GM10266 (cell line): ENCODE results near the gene NAT16.
A peak's percentile ranks its signal among the peaks of the same experiment; 100 is the strongest.
"Not testable (repeated sequence)": the region's sequence is repeated elsewhere in the genome, so short reads cannot be mapped to it uniquely, and the experiment has no call there.

Experiments used
- DNase-seq: peaks from one replicate; pipeline ENCODE4 v3.0.0; 2012; ENCODE audit errors: extremely low spot score
- TF ChIP-seq, protein P1 (sequence below): IDR thresholded peaks from 2 replicates; pipeline ENCODE4 v1.5.1; 2012; ENCODE audit warnings: mild to moderate bottlenecking, low read depth; ENCODE audit not compliant: control insufficient read depth, insufficient read depth; ENCODE audit errors: missing control alignments

The NAT16 gene

GRCh38 chr7:101138213-101138870, 41.8 kb downstream of the NAT16 start:
- DNase-seq, result peak; percentile 73
- TF ChIP-seq, protein P1, sequence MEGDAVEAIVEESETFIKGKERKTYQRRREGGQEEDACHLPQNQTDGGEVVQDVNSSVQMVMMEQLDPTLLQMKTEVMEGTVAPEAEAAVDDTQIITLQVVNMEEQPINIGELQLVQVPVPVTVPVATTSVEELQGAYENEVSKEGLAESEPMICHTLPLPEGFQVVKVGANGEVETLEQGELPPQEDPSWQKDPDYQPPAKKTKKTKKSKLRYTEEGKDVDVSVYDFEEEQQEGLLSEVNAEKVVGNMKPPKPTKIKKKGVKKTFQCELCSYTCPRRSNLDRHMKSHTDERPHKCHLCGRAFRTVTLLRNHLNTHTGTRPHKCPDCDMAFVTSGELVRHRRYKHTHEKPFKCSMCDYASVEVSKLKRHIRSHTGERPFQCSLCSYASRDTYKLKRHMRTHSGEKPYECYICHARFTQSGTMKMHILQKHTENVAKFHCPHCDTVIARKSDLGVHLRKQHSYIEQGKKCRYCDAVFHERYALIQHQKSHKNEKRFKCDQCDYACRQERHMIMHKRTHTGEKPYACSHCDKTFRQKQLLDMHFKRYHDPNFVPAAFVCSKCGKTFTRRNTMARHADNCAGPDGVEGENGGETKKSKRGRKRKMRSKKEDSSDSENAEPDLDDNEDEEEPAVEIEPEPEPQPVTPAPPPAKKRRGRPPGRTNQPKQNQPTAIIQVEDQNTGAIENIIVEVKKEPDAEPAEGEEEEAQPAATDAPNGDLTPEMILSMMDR, result peak; percentile 51

DNA sequence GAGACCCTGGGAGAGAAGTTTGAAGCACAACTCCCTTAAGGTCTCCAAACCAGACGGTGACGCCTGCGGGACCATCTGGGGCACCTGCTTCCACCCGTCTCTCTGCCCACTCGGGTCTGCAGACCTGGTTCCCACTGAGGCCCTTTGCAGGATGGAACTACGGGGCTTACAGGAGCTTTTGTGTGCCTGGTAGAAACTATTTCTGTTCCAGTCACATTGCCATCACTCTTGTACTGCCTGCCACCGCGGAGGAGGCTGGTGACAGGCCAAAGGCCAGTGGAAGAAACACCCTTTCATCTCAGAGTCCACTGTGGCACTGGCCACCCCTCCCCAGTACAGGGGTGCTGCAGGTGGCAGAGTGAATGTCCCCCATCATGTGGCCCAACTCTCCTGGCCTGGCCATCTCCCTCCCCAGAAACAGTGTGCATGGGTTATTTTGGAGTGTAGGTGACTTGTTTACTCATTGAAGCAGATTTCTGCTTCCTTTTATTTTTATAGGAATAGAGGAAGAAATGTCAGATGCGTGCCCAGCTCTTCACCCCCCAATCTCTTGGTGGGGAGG, 42.4 kb downstream of the NAT16 start:
- no peak for DNase-seq
- TF ChIP-seq, protein P1, result no peak

- DNase-seq, result no peak
- TF ChIP-seq, protein P1, result no peak
Measured at GRCh38 chr7:101134399-101134980, 45.6 kb downstream of the NAT16 start.

DNA sequence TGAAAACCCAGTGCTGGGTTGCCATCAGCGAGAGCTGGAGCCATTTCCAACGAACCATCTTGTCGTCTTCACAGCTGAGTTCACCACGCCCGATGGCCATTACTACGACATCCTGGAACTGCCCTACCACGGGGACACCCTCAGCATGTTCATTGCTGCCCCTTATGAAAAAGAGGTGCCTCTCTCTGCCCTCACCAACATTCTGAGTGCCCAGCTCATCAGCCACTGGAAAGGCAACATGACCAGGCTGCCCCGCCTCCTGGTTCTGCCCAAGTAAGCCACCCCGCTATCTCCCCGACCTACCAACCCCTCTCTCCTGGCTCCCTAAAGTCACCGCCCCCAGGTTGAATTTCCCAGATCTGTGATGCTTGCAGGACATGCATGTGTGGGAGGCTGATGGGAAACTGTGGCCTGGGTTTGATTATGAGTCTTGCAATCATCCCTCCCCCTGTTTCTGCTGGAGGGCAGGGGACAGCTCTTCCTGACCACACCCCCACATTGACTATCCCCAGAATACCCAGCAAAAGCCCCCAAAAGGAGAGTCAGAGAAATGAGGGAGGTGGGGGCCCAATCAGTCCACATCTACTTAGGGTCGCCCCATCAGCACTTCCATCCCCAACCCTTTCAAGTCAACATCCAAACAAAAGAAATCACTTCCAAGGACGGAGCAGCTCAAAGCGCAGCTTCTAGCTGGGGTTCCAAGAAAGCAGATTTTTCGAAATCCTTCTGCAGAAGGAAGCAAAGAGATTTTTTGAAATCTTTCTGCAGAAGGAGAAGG, 46.3 kb downstream of the NAT16 start:
- TF ChIP-seq, protein P1, result no peak

DNA sequence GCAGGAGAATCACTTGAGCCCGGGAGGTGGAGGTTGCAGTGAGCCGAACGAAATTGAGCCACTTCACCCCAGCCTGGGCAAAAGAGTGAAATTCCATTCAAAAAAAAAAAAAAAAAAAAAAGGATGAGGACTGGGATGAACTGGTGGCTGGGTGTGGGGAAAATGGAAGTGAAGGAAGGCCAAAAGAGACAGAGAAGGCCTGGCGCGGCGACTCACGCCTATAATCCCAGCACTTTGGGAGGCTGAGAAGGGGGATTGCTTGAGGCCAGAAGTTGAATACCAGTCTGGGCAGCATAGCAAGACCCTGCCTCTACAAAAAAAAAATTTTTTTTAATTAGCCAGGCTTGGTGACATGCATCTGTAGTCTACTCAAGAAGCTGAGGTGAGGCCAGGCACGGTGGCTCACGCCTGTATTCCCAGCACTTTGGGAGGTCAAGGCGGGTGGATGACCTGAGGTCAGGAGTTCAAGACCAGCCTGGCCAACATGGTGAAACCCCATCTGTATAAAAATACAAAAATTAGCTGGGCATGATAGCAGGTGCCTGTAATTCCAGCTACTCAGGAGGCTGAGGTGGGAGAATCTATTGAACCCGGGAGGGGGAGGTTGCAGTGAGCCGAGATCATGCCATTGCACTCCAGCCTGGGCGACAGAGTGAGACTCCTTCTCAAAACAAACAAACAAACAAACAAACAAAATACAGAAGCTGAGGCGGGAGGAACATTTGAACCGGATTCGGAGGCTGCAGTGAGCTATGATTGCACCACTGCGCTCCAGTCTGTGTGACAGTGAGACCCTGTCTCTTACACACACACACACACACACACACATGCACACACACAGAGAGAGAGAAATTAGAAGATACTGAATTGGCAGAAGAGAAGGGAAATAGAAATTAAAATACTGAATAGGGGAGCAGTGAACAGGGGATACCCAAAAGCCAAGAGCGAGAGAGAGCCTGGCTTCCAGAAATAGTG, 47.2 kb downstream of the NAT16 start:
- DNase-seq, result not testable (repeated sequence)

More for the DNA sequence above, 46.3 kb downstream of the NAT16 start:
- DNase-seq, result no peak

- TF ChIP-seq, protein P1, result no peak
- DNase-seq, result no peak
Measured at GRCh38 chr7:101129603-101130117, 50.4 kb downstream of the NAT16 start.
